22Rv1 (cell line): ENCODE data around the gene TNFSF9.

ENCODE experiments used
- CTCF ChIP-seq: fragments of 450-650 bp; IDR thresholded peaks from 2 replicates; pipeline ENCODE4 v1.5.1; 2017; ENCODE audit warnings: mild to moderate bottlenecking
- ZFX ChIP-seq: fragments of 450-650 bp; IDR thresholded peaks from 2 replicates; pipeline ENCODE4 v1.6.1; 2017; ENCODE audit warnings: antibody characterized with exemption, borderline replicate concordance

GRCh38 chr19:6531163-6531955 lies 533 bp downstream of the TNFSF9 start:
- TF ChIP-seq CTCF (no peak), ZFX (no peak)
